Fibroblast of villous mesenchyme (primary cell): ENCODE measurements around the gene GARNL3. TPM values are rescaled to one million over a fixed set of nuclear protein-coding genes. Genes with fewer than 3 reads are reported as not detected.
A peak's percentile ranks its signal among the peaks of the same experiment; 100 is the strongest.

ENCODE experiments used
- DNase-seq: peaks from one replicate; pipeline ENCODE4 v3.0.0-alpha.2; 2010; ENCODE audit warnings: low read depth
- H3K4me3 ChIP-seq: 2 replicates; pipeline ENCODE4 v1.5.1; 2011; ENCODE audit warnings: low read depth, mild to moderate bottlenecking, low read length
- CTCF ChIP-seq: IDR thresholded peaks from 2 replicates; pipeline ENCODE4 v1.5.1; 2012; ENCODE audit warnings: low read depth, mild to moderate bottlenecking, low read length; ENCODE audit not compliant: insufficient read depth
- total RNA-seq: library from RNA; depleted of rRNA; stranded (reverse); fragments of >200 nt; gene quantifications from 2 replicates; pipeline ENCODE4 v1.2.3, GENCODE V29; 2012

Gene GARNL3
- total RNA-seq, 1 donor = 0.86 TPM

GRCh38 chr9:127334725-127335124 is 70.2 kb downstream of the GARNL3 start:
- no peak for DNase-seq
- no peak overlapping the region for H3K4me3 ChIP-seq
- TF ChIP-seq CTCF = no peak

- TF ChIP-seq CTCF = no peak
- H3K4me3 ChIP-seq = no peak overlapping the region
- DNase-seq = peak; percentile 31
Measured at GRCh38 chr9:127336086-127336485, 71.5 kb downstream of the GARNL3 start.

GRCh38 chr9:127336506-127337352 is 72.2 kb downstream of the GARNL3 start:
- no peak overlapping the region for H3K4me3 ChIP-seq
- peak; percentile 95 for DNase-seq
- TF ChIP-seq CTCF = no peak

- no peak overlapping the region for H3K4me3 ChIP-seq
- no peak for DNase-seq
- TF ChIP-seq CTCF = no peak
Measured at GRCh38 chr9:127340721-127341120, 76.1 kb downstream of the GARNL3 start.

GRCh38 chr9:127341152-127341551 is 76.6 kb downstream of the GARNL3 start:
- no peak for DNase-seq
- no peak overlapping the region for H3K4me3 ChIP-seq
- no peak for TF ChIP-seq CTCF

GRCh38 chr9:127344368-127345000 is 79.9 kb downstream of the GARNL3 start:
- no peak for TF ChIP-seq CTCF
- H3K4me3 ChIP-seq = no peak overlapping the region
- DNase-seq = peak; percentile 25
